Measurements from ENCODE around the gene PLAC1.

DNA sequence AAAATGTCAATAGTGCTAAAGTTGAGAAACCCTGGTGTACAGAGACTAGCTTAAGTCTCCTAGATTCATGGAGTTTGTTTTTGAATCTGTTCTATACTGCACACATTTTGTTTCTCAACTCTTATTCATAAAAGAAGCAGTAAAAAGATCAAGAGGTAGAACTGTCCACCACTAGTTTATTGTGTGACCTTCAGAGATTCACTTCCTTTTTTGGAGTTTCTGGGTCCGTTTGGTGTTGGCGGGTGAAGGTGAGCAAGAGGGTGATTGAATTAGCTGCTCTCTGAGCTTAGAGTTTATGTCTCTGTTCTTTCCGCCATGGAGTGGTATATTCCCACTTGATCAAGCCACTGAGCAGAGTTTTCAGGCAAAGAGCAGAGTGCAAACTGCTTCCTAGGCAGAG is 21.4 kb upstream of the PLAC1 start:
- TF ChIP-seq POLR2A (IDR thresholded peaks at IDR 0.05; ENCODE audit: low read depth, low read length) (no peak), POLR2AphosphoS5 (IDR thresholded peaks at IDR 0.05; ENCODE audit: low read depth, low read length) (no peak)
